GM12878 (cell line): ENCODE data around the gene ZMIZ2. TPM values are rescaled to one million over a fixed set of nuclear protein-coding genes. Genes with fewer than 3 reads are reported as not detected.

Experiments used
- BACH1 ChIP-seq: fragments of 450-650 bp; IDR thresholded peaks from 2 replicates; pipeline ENCODE4 v1.6.1; 2017; ENCODE audit warnings: mild to moderate bottlenecking, borderline replicate concordance
- BCL3 ChIP-seq: IDR thresholded peaks from 2 replicates; pipeline ENCODE4 v1.6.1; 2011; ENCODE audit warnings: borderline replicate concordance, low read depth, mild to moderate bottlenecking, moderate library complexity, low read length; ENCODE audit not compliant: insufficient read depth, poor library complexity, severe bottlenecking
- CTCF ChIP-seq, 3 experiments: IDR thresholded peaks in 2 of 3; conservative IDR thresholded peaks in 1 of 3; 2 replicates each; pipeline ENCODE4 v1.5.1; 2011; ENCODE audit warnings: low read depth in 3 of 3, low read length in 3 of 3, mild to moderate bottlenecking in 3 of 3, control low read depth in 2 of 3, moderate library complexity in 2 of 3, inconsistent platforms in 1 of 3, mixed read lengths in 1 of 3; ENCODE audit not compliant: control insufficient read depth in 2 of 3, insufficient read depth in 1 of 3; ENCODE audit errors: extremely low read depth in 1 of 3
- HSF1 ChIP-seq: fragments of 150-350 bp; IDR thresholded peaks from 2 replicates; pipeline ENCODE4 v1.6.1; 2014; ENCODE audit warnings: mild to moderate bottlenecking, low read depth, low read length
- LARP7 ChIP-seq: fragments of 450-650 bp; IDR thresholded peaks from 2 replicates; pipeline ENCODE4 v1.6.1; 2017; ENCODE audit warnings: mild to moderate bottlenecking
- MAX ChIP-seq: IDR thresholded peaks from 2 replicates; pipeline ENCODE4 v1.6.1; 2012; ENCODE audit warnings: low read depth, low read length, improper control_type of control experiment
- MTA2 ChIP-seq: fragments of 450-650 bp; IDR thresholded peaks from 2 replicates; pipeline ENCODE4 v1.6.1; 2016; ENCODE audit warnings: low read depth, mild to moderate bottlenecking, moderate library complexity
- NKRF ChIP-seq: fragments of 450-650 bp; conservative IDR thresholded peaks from 2 replicates; pipeline ENCODE4 v1.6.1; 2017; ENCODE audit warnings: mild to moderate bottlenecking, moderate library complexity
- NR2F1 ChIP-seq: fragments of 450-650 bp; conservative IDR thresholded peaks from 2 replicates; pipeline ENCODE4 v1.6.1; 2017; ENCODE audit warnings: mild to moderate bottlenecking
- PAX5 ChIP-seq: IDR thresholded peaks from 2 replicates; pipeline ENCODE4 v1.6.1; 2011; ENCODE audit warnings: low read depth, low read length, borderline replicate concordance
- SIX5 ChIP-seq: IDR thresholded peaks from 2 replicates; pipeline ENCODE4 v1.6.1; 2011; ENCODE audit warnings: mild to moderate bottlenecking, low read depth, low read length, moderate library complexity; ENCODE audit not compliant: severe bottlenecking
- SP1 ChIP-seq: IDR thresholded peaks from one replicate; pipeline ENCODE4 v1.6.1; 2011; ENCODE audit warnings: low read depth, low read length
- SREBF1 ChIP-seq: IDR thresholded peaks from 2 replicates; pipeline ENCODE4 v1.6.1; 2012; ENCODE audit warnings: mild to moderate bottlenecking, low read length
- SRF ChIP-seq, 2 experiments: IDR thresholded peaks; 2 replicates each; pipeline ENCODE4 v1.6.1; 2011; ENCODE audit warnings: low read depth in 2 of 2, low read length in 2 of 2, mild to moderate bottlenecking in 1 of 2, moderate library complexity in 1 of 2
- TAF1 ChIP-seq: IDR thresholded peaks from 2 replicates; pipeline ENCODE4 v1.6.1; 2011; ENCODE audit warnings: mild to moderate bottlenecking, low read depth, low read length, borderline replicate concordance
- YBX1 ChIP-seq: fragments of 450-650 bp; IDR thresholded peaks from 2 replicates; pipeline ENCODE4 v1.6.1; 2016; ENCODE audit warnings: antibody characterized with exemption
- ZNF592 ChIP-seq: fragments of 450-650 bp; IDR thresholded peaks from 2 replicates; pipeline ENCODE4 v1.6.1; 2017; ENCODE audit warnings: mild to moderate bottlenecking, moderate library complexity
- polyA plus RNA-seq, 11 experiments: library from polyadenylated mRNA; depleted of rRNA in 4 of 11; unstranded in 6 of 11; stranded (reverse) in 5 of 11; fragments of >200 nt; fragmentation: Nextera tagmentation in 4 of 11; fragmentation: Illumina TruSeq in 1 of 11; extraction: Ambion mirVana in 4 of 11; extraction: Trizol in 1 of 11; gene quantifications; 1 replicate in 1 of 11; 2 replicates in 10 of 11; pipeline versions ENCODE4 v1.2.1 to v1.2.3, GENCODE V29; 2011 to 2016; ENCODE audit warnings: inconsistent platforms in 2 of 11, missing spikeins in 2 of 11, low read depth in 1 of 11
- total RNA-seq, 4 experiments: library from RNA; depleted of rRNA in 3 of 4; stranded (reverse); fragments of >200 nt in 3 of 4; fragmentation: Illumina TruSeq in 1 of 4; extraction: Trizol in 1 of 4; gene quantifications; 2 replicates each; pipeline versions ENCODE4 v1.2.1 to v1.2.3, GENCODE V29; 2013 to 2021

Gene ZMIZ2
- total and polyA plus RNA-seq, 10 of the 15 experiments (the other 5 are each of a cell fraction or from before 2014, with no cell fraction given) = 0.71 to 158 (median 17.0) TPM

- TF ChIP-seq SIX5 (no peak), SRF (IDR thresholded peaks at IDR 0.05; ENCODE audit: low read depth in 2 of 2, low read length in 2 of 2) (no peak), YBX1 (no peak), SP1 (no peak), PAX5 (no peak), LARP7 (peak; percentile 43; the same call in 1 of the 2 replicates), TAF1 (0 out of 2 replicates have a peak, but pooled peaks have one; percentile 13), CTCF (IDR thresholded peaks at IDR 0.05 in 2 of 3, conservative IDR thresholded peaks at IDR 0.05 in 1 of 3; ENCODE audit: control insufficient read depth in 2 of 3, extremely low read depth in 1 of 3, insufficient read depth in 1 of 3, low read depth in 3 of 3, low read length in 3 of 3) (no peak), NKRF (peak; percentile 65; the same call in 1 of the 2 replicates), MTA2 (no peak), BCL3 (no peak), ZNF592 (no peak), HSF1 (no peak), SREBF1 (no peak), NR2F1 (peak; percentile 61; the same call in 1 of the 2 replicates), BACH1 (peak; percentile 33), MAX (peak; percentile 74; the same call in 1 of the 2 replicates)
Measured at GRCh38 chr7:44796034-44796503, 47.4 kb downstream of the ZMIZ2 start (continued).
